ENCODE measurements around the gene MECP2.

The MECP2 gene

DNA sequence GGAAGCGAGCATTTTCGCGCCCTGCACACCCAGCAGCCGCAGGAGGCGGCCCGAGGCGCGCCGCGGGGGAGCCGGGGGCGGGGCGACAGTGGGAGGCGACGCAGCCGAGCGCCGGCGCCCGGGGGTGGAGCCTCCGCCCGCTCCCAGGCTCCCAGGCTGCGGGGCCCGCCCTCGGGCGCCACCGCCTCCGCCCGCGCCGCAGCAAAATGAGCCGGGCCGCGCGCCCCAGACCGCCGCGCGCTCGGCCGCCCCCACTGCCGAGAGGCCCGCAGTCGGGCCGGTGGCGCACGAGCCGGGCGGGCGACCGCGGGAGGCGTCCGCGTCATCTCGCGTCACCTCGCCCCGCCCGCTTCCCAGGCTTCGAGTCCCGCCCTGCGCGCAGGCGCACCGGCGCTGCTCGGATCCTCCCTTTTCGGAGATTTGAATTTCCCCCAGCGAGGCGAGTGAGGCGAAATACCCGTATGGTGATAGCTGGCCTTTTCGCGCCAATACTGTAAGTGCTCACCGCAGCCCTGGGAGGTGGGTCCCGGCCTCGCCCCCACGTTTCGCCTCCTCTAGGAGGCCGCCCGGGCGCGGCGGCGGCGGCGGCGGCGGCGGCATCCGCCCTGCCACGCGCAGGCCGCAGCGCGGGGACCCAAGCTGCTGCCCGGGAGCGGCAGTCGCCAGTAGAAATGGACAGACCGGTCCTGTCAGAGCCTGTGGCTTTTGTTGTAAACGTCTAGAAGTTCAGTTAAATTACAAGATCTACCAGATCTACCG, 125.0 kb downstream of the MECP2 start, which contains the start of gene TMEM187:
Gene TMEM187, plus strand, starts transcription at position 387 of the 759 bp plus-strand sequence. CDS start 9,309 bp downstream, outside the sequence.
- peak; percentile 87 to 89 for DNase-seq (ENCODE audit: low read depth in 2 of 2)
- no peak for TF ChIP-seq CTCF (IDR thresholded peaks at IDR 0.05; ENCODE audit: low read depth, low read length)
- peak within 1 kb of the TSS; percentile 80 to 83 for H3K4me3 ChIP-seq (replicated peaks in 1 of 2; ENCODE audit: low read depth in 2 of 2, low read length in 2 of 2)
